ENCODE results near the gene PKD1.

- TF ChIP-seq EZH2 (IDR thresholded peaks at IDR 0.05; ENCODE audit: borderline replicate concordance, insufficient read depth, low read length, poor library complexity, severe bottlenecking) (no peak), CTCF (IDR thresholded peaks at IDR 0.05; ENCODE audit: poor library complexity, severe bottlenecking) (no peak), POLR2AphosphoS5 (IDR thresholded peaks at IDR 0.05) (no peak), EP300 (conservative IDR thresholded peaks at IDR 0.05; ENCODE audit: poor library complexity, severe bottlenecking) (no peak), SMC3 (conservative IDR thresholded peaks at IDR 0.05; ENCODE audit: poor library complexity) (no peak), TAF1 (IDR thresholded peaks at IDR 0.05; ENCODE audit: low read depth) (no peak), RAD21 (conservative IDR thresholded peaks at IDR 0.05) (no peak), REST (IDR thresholded peaks at IDR 0.05; ENCODE audit: borderline replicate concordance) (no peak), MXI1 (conservative IDR thresholded peaks at IDR 0.05; ENCODE audit: poor library complexity, severe bottlenecking) (no peak)
Observed at GRCh38 chr16:2181952-2182351, 46.3 kb upstream of the PKD1 start.

All from neural cell (in vitro differentiated cells).